ENCODE data around the gene PLPPR4.

DNA sequence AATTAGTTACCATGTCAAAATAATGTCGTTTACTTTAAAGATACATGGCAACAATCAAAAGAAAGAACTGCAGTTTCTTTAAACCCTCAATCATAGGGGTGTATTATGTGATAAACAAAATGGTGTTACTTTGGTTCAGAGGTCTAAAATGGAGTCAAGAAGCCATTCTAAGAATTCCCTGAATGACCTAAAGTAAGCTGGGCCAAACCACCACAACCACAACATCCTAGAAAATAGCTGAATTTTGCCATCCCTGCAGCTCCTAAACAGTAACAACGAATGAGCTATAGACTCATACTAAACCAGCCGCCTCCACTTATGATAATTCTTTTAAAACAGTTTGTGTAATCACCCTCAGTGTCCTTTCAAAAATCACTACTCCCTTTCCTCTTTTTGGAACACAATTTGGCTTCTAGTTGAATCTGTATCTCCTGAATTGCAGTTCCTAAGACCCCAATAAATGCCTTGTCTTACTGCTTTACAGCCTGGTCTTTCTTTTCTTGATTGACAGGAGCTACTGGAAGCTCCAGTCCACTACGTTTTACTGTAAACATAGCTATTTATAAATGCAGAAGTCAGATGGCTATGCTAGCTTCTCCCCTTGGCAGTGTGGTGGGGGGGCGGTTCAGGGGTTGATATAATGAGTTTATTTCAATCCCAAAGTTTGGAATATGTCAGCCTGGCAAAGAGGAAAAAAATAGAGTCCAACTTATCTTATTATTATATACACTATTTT is 84.3 kb downstream of the PLPPR4 start:
- TF ChIP-seq POLR2AphosphoS2 (IDR thresholded peaks at IDR 0.05; ENCODE audit: low read depth, low read length) (no peak), BRCA1 (IDR thresholded peaks at IDR 0.05; ENCODE audit: low read depth, low read length) (no peak)

Measured in GM12878 (cell line).